ENCODE measurements around the gene DPH6. TPM values are rescaled to one million over a fixed set of nuclear protein-coding genes. Genes with fewer than 3 reads are reported as not detected.

The DPH6 gene
- total RNA-seq, 1 experiment from 2014 or later, result 31.7 TPM

GRCh38 chr15:35561308-35561707 lies 15.3 kb upstream of the DPH6 start:
- ATAC-seq (no peak), DNase-seq (ENCODE audit: low spot score) (no peak)
- Mint-ChIP-seq H3K9me3 (no peaks in the 10 kb centered on the region), H3K27me3 (ENCODE audit: low read depth) (no peaks in the 10 kb centered on the region), H3K4me3 (no peak overlapping the region), H3K27ac (no peak overlapping the region), H3K4me1 (no peaks in the 10 kb centered on the region), H3K36me3 (no peaks in the 10 kb centered on the region)
- ChIA-PET POLR2A (no interaction called here), CTCF (no interaction called here)
- no peak for TF ChIP-seq TEAD1 (CRISPR knock-in tag; IDR thresholded peaks at IDR 0.05)
- TF ChIP-seq TCF7 (CRISPR knock-in tag; IDR thresholded peaks at IDR 0.05; ENCODE audit: low read depth), result no peak
- no peak for TF ChIP-seq ZNF425 (CRISPR knock-in tag; conservative IDR thresholded peaks at IDR 0.05)
- TF ChIP-seq NR2C2 (CRISPR knock-in tag; IDR thresholded peaks at IDR 0.05), result no peak
- no peak for TF ChIP-seq ZNF416 (CRISPR knock-in tag; IDR thresholded peaks at IDR 0.05)
- TF ChIP-seq MAX (CRISPR knock-in tag; IDR thresholded peaks at IDR 0.05), result no peak
- no peak for TF ChIP-seq MLX (CRISPR knock-in tag; IDR thresholded peaks at IDR 0.05)
- no peak for TF ChIP-seq SOX15 (CRISPR knock-in tag; IDR thresholded peaks at IDR 0.05)
- no peak for TF ChIP-seq CREM (CRISPR knock-in tag; IDR thresholded peaks at IDR 0.05)
- TF ChIP-seq E2F1 (CRISPR knock-in tag; IDR thresholded peaks at IDR 0.05), result no peak

GRCh38 chr15:35560870-35561269 lies 14.9 kb upstream of the DPH6 start:
- Mint-ChIP-seq H3K4me1 (no peaks in the 10 kb centered on the region), H3K27ac (no peak overlapping the region), H3K4me3 (no peak overlapping the region), H3K9me3 (no peaks in the 10 kb centered on the region), H3K36me3 (no peaks in the 10 kb centered on the region), H3K27me3 (ENCODE audit: low read depth) (no peaks in the 10 kb centered on the region)
- ChIA-PET POLR2A (no interaction called here), CTCF (no interaction called here)
- no peak for ATAC-seq
- no peak for TF ChIP-seq ZNF512 (CRISPR knock-in tag; IDR thresholded peaks at IDR 0.05; ENCODE audit: borderline replicate concordance)
- TF ChIP-seq JUN (CRISPR knock-in tag; IDR thresholded peaks at IDR 0.05), result no peak
- no peak for TF ChIP-seq OVOL2 (CRISPR knock-in tag; IDR thresholded peaks at IDR 0.05; ENCODE audit: borderline replicate concordance)
- no peak for TF ChIP-seq PREB (CRISPR knock-in tag; IDR thresholded peaks at IDR 0.05; ENCODE audit: borderline replicate concordance)
- no peak for TF ChIP-seq PRDM15 (CRISPR knock-in tag; IDR thresholded peaks at IDR 0.05)
- TF ChIP-seq CREB1 (CRISPR knock-in tag; IDR thresholded peaks at IDR 0.05), result no peak
- no peak for TF ChIP-seq TCF7 (CRISPR knock-in tag; IDR thresholded peaks at IDR 0.05; ENCODE audit: low read depth)
- TF ChIP-seq NFE2L1 (CRISPR knock-in tag; IDR thresholded peaks at IDR 0.05), result no peak
- TF ChIP-seq ZNF121 (CRISPR knock-in tag; IDR thresholded peaks at IDR 0.05), result no peak
- no peak for TF ChIP-seq SOX15 (CRISPR knock-in tag; IDR thresholded peaks at IDR 0.05)
- TF ChIP-seq ZNF671 (CRISPR knock-in tag; IDR thresholded peaks at IDR 0.05), result no peak
- TF ChIP-seq TEAD4 (CRISPR knock-in tag; IDR thresholded peaks at IDR 0.05), result no peak
- TF ChIP-seq MAX (CRISPR knock-in tag; IDR thresholded peaks at IDR 0.05), result no peak
- no peak for TF ChIP-seq NR1H2 (CRISPR knock-in tag; IDR thresholded peaks at IDR 0.05)
- DNase-seq (ENCODE audit: low spot score), result no peak
